ENCODE data around the gene CEND1. TPM values are rescaled to one million over a fixed set of nuclear protein-coding genes. Genes with fewer than 3 reads are reported as not detected.

The CEND1 gene
- total and polyA plus RNA-seq, 2 of the 13 experiments (the other 11 are each of a cell fraction or from before 2014, with no cell fraction given) = not detected

GRCh38 chr11:777288-778255 lies 12.3 kb downstream of the CEND1 start, which contains the start of gene GATD1 (continued):
- TF ChIP-seq, protein P1, sequence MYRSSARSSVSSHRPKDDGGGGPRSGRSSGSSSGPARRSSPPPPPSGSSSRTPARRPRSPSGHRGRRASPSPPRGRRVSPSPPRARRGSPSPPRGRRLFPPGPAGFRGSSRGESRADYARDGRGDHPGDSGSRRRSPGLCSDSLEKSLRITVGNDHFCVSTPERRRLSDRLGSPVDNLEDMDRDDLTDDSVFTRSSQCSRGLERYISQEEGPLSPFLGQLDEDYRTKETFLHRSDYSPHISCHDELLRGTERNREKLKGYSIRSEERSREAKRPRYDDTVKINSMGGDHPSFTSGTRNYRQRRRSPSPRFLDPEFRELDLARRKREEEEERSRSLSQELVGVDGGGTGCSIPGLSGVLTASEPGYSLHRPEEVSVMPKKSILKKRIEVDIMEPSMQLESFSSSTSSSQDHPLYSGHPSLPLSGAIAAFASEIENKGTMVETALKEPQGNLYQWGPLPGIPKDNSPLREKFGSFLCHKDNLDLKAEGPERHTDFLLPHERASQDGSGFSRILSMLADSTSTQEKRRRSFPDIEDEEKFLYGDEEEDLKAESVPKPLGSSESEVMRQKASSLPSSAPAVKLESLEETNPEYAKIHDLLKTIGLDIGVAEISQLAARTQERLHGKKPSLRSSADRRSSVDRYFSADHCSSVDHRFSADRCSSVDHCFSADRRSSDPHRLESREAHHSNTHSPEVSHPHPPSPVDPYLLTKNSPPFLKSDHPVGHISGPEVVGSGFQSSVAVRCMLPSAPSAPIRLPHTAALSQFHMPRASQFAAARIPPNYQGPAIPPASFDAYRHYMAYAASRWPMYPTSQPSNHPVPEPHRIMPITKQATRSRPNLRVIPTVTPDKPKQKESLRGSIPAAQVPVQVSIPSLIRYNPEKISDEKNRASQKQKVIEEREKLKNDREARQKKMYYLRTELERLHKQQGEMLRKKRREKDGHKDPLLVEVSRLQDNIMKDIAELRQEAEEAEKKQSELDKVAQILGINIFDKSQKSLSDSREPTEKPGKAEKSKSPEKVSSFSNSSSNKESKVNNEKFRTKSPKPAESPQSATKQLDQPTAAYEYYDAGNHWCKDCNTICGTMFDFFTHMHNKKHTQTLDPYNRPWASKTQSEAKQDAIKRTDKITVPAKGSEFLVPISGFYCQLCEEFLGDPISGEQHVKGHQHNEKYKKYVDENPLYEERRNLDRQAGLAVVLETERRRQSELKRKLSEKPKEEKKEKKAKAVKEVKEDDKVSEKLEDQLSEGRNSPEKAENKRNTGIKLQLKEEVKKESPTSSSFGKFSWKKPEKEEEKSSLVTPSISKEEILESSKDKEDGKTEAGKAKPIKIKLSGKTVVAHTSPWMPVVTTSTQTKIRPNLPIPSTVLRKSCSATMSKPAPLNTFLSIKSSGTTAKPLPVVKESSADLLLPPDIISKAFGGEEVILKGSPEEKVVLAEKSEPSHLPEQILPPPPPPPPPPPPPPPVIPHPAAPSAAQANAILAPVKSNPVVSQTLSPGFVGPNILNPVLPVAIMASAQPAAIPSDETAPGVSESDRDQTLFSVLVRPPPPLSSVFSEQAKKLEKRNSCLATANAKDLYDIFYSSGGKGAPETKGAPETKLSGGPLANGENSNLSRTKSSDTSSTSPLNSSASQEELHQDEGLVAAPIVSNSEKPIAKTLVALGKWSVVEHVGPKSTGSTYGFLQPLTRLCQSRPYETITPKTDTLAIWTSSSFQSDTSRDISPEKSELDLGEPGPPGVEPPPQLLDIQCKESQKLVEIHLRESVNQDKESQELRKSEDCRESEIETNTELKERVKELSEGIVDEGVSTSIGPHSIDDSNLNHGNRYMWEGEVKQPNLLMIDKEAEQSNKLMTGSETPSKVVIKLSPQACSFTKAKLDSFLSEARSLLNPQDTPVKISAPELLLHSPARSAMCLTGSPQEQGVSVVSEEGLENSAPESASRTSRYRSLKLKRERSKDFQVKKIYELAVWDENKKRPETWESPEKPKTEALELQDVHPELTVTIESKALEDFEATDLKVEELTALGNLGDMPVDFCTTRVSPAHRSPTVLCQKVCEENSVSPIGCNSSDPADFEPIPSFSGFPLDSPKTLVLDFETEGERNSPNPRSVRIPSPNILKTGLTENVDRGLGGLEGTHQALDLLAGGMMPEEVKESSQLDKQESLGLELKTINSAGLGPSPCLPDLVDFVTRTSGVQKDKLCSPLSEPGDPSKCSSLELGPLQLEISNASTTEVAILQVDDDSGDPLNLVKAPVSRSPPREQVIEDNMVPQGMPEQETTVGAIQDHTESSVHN (CRISPR knock-in tag; IDR thresholded peaks at IDR 0.05) = no peak
- TF ChIP-seq, protein P2, sequence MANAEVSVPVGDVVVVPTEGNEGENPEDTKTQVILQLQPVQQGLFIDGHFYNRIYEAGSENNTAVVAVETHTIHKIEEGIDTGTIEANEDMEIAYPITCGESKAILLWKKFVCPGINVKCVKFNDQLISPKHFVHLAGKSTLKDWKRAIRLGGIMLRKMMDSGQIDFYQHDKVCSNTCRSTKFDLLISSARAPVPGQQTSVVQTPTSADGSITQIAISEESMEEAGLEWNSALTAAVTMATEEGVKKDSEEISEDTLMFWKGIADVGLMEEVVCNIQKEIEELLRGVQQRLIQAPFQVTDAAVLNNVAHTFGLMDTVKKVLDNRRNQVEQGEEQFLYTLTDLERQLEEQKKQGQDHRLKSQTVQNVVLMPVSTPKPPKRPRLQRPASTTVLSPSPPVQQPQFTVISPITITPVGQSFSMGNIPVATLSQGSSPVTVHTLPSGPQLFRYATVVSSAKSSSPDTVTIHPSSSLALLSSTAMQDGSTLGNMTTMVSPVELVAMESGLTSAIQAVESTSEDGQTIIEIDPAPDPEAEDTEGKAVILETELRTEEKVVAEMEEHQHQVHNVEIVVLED (CRISPR knock-in tag; IDR thresholded peaks at IDR 0.05; ENCODE audit: borderline replicate concordance) = no peak; the same call in 1 of the 2 replicates
- TF ChIP-seq SALL1 (CRISPR knock-in tag; IDR thresholded peaks at IDR 0.05) (peak; percentile 26; the same call in 1 of the 2 replicates), ZKSCAN8 (CRISPR knock-in tag; IDR thresholded peaks at IDR 0.05; ENCODE audit: borderline replicate concordance) (no peak), TGIF2 (CRISPR knock-in tag; IDR thresholded peaks at IDR 0.05) (no peak), EEA1 (CRISPR knock-in tag; IDR thresholded peaks at IDR 0.05; ENCODE audit: borderline replicate concordance) (no peak), RBM39 (IDR thresholded peaks at IDR 0.05; ENCODE audit: low read depth, low read length, poor library complexity, severe bottlenecking) (no peak), NKX3-1 (CRISPR knock-in tag; IDR thresholded peaks at IDR 0.05) (peak; percentile 37; the same call in 1 of the 2 replicates), ZNF7 (CRISPR knock-in tag; IDR thresholded peaks at IDR 0.05) (no peak), ZNF720 (CRISPR knock-in tag; IDR thresholded peaks at IDR 0.05) (no peak), ZMYM2 (CRISPR knock-in tag; IDR thresholded peaks at IDR 0.05) (no peak)
- TF ChIP-seq, protein P3, sequence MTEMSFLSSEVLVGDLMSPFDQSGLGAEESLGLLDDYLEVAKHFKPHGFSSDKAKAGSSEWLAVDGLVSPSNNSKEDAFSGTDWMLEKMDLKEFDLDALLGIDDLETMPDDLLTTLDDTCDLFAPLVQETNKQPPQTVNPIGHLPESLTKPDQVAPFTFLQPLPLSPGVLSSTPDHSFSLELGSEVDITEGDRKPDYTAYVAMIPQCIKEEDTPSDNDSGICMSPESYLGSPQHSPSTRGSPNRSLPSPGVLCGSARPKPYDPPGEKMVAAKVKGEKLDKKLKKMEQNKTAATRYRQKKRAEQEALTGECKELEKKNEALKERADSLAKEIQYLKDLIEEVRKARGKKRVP (CRISPR knock-in tag; IDR thresholded peaks at IDR 0.05) = no peak

Data from HepG2 (cell line).